Neural cell (in vitro differentiated cells): ENCODE results near the gene CADPS2.

ENCODE experiments used
- EZH2 ChIP-seq: fragments of 200-600, 300-800 bp; shearing (Covaris generic), sonication (generic); IDR thresholded peaks from 2 replicates; pipeline ENCODE4 v1.6.1; 2014; ENCODE audit warnings: antibody characterized with exemption, low read length, borderline replicate concordance, mild to moderate bottlenecking; ENCODE audit not compliant: insufficient read depth, poor library complexity, severe bottlenecking
- POLR2AphosphoS5 ChIP-seq: IDR thresholded peaks from 2 replicates; pipeline ENCODE4 v1.6.1; 2012
- RAD21 ChIP-seq: fragments of 450-650 bp; conservative IDR thresholded peaks from 2 replicates; pipeline ENCODE4 v1.6.1; 2014; ENCODE audit warnings: antibody characterized with exemption, mild to moderate bottlenecking, moderate library complexity
- TF ChIP-seq, protein P1 (sequence below): fragments of 450-650 bp; IDR thresholded peaks from 2 replicates; pipeline ENCODE4 v1.5.1; 2014; ENCODE audit warnings: antibody characterized with exemption, mild to moderate bottlenecking, moderate library complexity; ENCODE audit not compliant: poor library complexity, severe bottlenecking

- TF ChIP-seq POLR2AphosphoS5 (no peak), RAD21 (no peak), EZH2 (no peak)
- TF ChIP-seq, protein P1, sequence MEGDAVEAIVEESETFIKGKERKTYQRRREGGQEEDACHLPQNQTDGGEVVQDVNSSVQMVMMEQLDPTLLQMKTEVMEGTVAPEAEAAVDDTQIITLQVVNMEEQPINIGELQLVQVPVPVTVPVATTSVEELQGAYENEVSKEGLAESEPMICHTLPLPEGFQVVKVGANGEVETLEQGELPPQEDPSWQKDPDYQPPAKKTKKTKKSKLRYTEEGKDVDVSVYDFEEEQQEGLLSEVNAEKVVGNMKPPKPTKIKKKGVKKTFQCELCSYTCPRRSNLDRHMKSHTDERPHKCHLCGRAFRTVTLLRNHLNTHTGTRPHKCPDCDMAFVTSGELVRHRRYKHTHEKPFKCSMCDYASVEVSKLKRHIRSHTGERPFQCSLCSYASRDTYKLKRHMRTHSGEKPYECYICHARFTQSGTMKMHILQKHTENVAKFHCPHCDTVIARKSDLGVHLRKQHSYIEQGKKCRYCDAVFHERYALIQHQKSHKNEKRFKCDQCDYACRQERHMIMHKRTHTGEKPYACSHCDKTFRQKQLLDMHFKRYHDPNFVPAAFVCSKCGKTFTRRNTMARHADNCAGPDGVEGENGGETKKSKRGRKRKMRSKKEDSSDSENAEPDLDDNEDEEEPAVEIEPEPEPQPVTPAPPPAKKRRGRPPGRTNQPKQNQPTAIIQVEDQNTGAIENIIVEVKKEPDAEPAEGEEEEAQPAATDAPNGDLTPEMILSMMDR, result no peak
Measured at GRCh38 chr7:122460936-122461335, 425.3 kb downstream of the CADPS2 start.
